Endothelial cell (in vitro differentiated cells): ENCODE results near the gene CCNE1. TPM values are rescaled to one million over a fixed set of nuclear protein-coding genes. Genes with fewer than 3 reads are reported as not detected.

ENCODE experiments used
- DNase-seq: peaks from one replicate; pipeline ENCODE4 v3.0.0; 2021; ENCODE audit warnings: low spot score
- H3K27ac Mint-ChIP-seq: one replicate; pipeline ENCODE4 v1.8.0; 2021; ENCODE audit warnings: mixed read lengths, inconsistent platforms; ENCODE audit not compliant: unreplicated experiment
- H3K27me3 Mint-ChIP-seq: one replicate; pipeline ENCODE4 v1.8.0; 2021; ENCODE audit warnings: mild to moderate bottlenecking, moderate library complexity, mixed read lengths, inconsistent platforms; ENCODE audit not compliant: unreplicated experiment
- H3K36me3 Mint-ChIP-seq: one replicate; pipeline ENCODE4 v1.8.0; 2021; ENCODE audit warnings: mild to moderate bottlenecking, low read depth, mixed read lengths, inconsistent platforms; ENCODE audit not compliant: unreplicated experiment
- H3K4me1 Mint-ChIP-seq: one replicate; pipeline ENCODE4 v1.8.0; 2021; ENCODE audit warnings: mild to moderate bottlenecking, mixed read lengths, inconsistent platforms; ENCODE audit not compliant: unreplicated experiment
- H3K4me3 Mint-ChIP-seq: one replicate; pipeline ENCODE4 v1.8.0; 2021; ENCODE audit warnings: mild to moderate bottlenecking, mixed read lengths, inconsistent platforms; ENCODE audit not compliant: unreplicated experiment
- H3K9me3 Mint-ChIP-seq: one replicate; pipeline ENCODE4 v1.8.0; 2021; ENCODE audit warnings: mixed read lengths, inconsistent platforms; ENCODE audit not compliant: unreplicated experiment
- total RNA-seq: library from RNA; stranded (reverse); fragmentation: NEBNext Ultra II Directional; extraction: Animal tissue kit (Norgen Biotek cat#: 25700); gene quantifications from one replicate; pipeline ENCODE4 v1.2.1, GENCODE V29; 2021; ENCODE audit not compliant: unreplicated experiment
- TF ChIP-seq, protein P1 (sequence below): fragments of 200-600 bp; sonication (generic); IDR thresholded peaks from one replicate; pipeline ENCODE4 v1.5.0; 2021; ENCODE audit warnings: antibody characterized with exemption; ENCODE audit not compliant: unreplicated experiment

Gene CCNE1
- total RNA-seq, 1 donor from 2014 or later, result 2.3 TPM

DNA sequence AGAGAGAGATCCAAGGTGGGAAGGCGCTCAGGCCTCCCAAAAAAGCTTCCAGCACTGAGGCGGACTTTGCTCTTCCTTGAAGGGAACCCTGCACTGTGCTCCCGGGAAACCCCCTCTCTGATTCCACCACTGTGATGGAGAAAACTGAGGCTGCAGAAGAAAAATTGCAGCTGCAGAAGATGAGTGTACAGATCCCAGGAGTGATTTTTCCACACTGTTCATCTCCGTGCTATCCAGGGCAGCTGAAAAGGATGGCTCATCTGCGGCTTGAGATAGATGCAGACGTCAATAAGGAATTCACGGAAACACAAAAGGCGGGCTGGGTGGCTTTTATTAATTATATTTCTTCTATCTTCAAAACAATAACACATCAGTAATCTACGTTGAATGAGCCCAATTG lies 26.2 kb downstream of the CCNE1 start:
- DNase-seq, result no peak
- peaks cover 15% of the 10 kb centered on the region for H3K27me3 Mint-ChIP-seq
- no peak overlapping the region for H3K27ac Mint-ChIP-seq
- H3K4me3 Mint-ChIP-seq, result no peak overlapping the region
- TF ChIP-seq, protein P1, sequence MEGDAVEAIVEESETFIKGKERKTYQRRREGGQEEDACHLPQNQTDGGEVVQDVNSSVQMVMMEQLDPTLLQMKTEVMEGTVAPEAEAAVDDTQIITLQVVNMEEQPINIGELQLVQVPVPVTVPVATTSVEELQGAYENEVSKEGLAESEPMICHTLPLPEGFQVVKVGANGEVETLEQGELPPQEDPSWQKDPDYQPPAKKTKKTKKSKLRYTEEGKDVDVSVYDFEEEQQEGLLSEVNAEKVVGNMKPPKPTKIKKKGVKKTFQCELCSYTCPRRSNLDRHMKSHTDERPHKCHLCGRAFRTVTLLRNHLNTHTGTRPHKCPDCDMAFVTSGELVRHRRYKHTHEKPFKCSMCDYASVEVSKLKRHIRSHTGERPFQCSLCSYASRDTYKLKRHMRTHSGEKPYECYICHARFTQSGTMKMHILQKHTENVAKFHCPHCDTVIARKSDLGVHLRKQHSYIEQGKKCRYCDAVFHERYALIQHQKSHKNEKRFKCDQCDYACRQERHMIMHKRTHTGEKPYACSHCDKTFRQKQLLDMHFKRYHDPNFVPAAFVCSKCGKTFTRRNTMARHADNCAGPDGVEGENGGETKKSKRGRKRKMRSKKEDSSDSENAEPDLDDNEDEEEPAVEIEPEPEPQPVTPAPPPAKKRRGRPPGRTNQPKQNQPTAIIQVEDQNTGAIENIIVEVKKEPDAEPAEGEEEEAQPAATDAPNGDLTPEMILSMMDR, result no peak
- H3K9me3 Mint-ChIP-seq, result no peaks in the 10 kb centered on the region
- no peaks in the 10 kb centered on the region for H3K36me3 Mint-ChIP-seq
- no peaks in the 10 kb centered on the region for H3K4me1 Mint-ChIP-seq

DNA sequence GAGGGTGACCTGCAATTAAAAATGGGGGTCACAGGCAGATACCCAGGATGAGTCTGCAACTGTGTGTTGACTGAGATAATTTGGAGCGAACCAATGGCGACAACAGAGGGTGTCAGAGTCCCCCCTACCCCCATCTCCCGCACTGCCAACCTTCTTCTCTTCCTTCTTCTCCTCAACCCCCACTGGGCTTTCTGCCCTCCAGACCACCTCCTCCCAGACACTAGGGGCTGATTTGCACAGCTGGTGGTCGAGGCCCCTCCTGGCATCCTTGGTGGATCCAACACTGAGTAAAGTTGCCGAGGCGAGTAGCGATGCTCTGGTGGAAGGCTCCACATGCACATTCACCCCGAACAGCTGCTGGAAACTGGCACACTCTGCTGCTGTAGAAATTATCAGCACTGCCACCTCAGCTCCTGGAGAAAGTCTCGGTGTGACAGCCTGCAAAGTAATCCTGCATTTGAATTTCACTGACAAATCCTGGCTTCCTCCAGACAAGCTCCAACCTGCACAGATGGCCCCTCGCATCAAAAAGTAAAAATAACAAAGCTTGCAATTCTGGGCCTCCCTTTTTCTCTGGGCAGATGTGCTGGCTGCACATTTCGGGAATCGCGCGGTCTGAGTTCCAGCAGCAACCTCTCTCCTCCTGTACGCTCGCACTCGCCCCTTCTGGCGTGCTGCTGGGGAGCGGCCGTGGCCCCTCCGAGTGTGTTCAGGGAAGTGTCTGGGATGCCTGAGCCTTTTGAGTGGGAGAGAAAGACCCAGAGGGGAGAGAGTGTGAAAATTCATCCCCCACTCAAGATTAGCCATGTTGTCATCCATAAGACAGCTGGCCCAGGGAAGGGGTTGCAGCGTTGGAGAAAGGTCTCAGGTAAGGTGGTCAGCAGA lies 28.5 kb downstream of the CCNE1 start:
- Mint-ChIP-seq H3K9me3 (no peaks in the 10 kb centered on the region), H3K36me3 (no peaks in the 10 kb centered on the region), H3K27ac (no peak overlapping the region), H3K27me3 (peaks cover 13% of the 10 kb centered on the region), H3K4me3 (no peak overlapping the region), H3K4me1 (no peaks in the 10 kb centered on the region)
- TF ChIP-seq, protein P1, result no peak
- DNase-seq, result no peak

DNA sequence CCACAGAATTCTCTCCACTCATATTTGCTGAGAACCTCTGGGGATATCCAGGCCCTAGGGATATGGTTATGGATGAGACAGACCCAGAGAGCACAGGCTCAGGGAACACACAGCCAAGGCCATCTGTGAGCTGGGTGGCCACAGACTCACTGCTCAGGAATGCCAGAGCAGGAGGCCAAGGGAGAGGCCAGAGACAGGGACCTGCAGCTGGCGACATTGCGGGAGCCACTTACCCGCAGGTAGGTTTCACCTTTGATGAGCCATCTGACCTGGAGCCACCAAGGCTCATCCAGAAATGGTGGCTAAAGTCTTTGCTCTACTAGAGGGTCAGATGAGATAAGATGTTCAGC lies 29.4 kb downstream of the CCNE1 start:
- H3K4me1 Mint-ChIP-seq, result peaks cover 6% of the 10 kb centered on the region
- no peak for DNase-seq
- H3K27me3 Mint-ChIP-seq, result peaks cover 14% of the 10 kb centered on the region
- H3K4me3 Mint-ChIP-seq, result no peak overlapping the region
- no peaks in the 10 kb centered on the region for H3K9me3 Mint-ChIP-seq
- H3K36me3 Mint-ChIP-seq, result no peaks in the 10 kb centered on the region
- TF ChIP-seq, protein P1, result no peak
- H3K27ac Mint-ChIP-seq, result no peak overlapping the region

DNA sequence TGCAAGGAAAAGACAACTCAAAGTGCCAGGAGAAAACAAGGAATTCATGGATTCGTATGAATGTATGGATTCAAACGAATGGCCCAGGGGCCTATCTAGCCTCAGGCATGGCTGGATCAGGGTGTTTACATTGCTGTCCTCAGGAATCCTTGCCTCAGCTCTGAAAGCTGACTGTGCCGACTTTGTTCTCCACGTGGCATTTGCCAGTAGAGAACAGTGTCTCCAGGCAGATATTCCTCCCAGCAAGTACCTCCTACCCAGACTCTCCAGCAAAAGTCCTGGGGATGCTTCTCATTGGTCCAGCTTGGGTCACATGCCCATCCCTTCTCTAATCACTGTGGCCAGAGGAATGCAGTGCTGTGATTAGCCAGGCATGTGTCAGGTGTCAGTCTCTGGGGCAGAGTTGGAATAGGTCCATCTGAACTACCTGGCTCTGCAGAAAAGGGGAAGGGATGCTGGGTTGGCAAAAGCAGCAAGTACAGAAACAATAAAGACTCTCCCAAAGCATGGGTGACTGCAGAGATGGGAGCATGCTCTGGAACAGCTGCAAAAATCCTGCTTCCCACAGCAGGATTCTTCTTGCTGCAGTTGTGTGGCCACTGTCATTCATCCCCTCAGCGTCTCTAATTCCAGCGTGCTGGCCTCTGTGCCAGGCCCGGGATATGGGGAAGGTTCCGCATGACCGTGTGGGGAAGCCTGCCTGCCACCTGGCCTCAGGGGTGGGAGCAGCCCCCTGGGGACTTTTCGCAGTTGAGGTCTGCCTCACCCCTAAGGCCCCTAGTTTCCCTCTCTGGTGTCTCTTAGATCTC lies 30.0 kb downstream of the CCNE1 start:
- H3K36me3 Mint-ChIP-seq, result no peaks in the 10 kb centered on the region
- H3K4me3 Mint-ChIP-seq, result no peak overlapping the region
- DNase-seq, result no peak
- H3K4me1 Mint-ChIP-seq, result peaks cover 6% of the 10 kb centered on the region
- H3K27me3 Mint-ChIP-seq, result peaks cover 14% of the 10 kb centered on the region
- TF ChIP-seq, protein P1, result no peak
- H3K9me3 Mint-ChIP-seq, result no peaks in the 10 kb centered on the region
- H3K27ac Mint-ChIP-seq, result no peak overlapping the region
